Measurements from ENCODE around the gene UGP2.

GRCh38 chr2:63875559-63876245, 34.0 kb downstream of the UGP2 start:
- TF ChIP-seq POLR2A (IDR thresholded peaks at IDR 0.05; ENCODE audit: low read length) = no peak
- TF ChIP-seq GATA1 (IDR thresholded peaks at IDR 0.05; ENCODE audit: low read depth, low read length) = no peak

Data from erythroblast (primary cell).